ENCODE measurements around the gene ATP8A1. TPM values are rescaled to one million over a fixed set of nuclear protein-coding genes. Genes with fewer than 3 reads are reported as not detected.

ATP8A1 gene
- total RNA-seq, 4 donors from 2014 or later = 4.9 to 13.8 (median 5.2) TPM

DNA sequence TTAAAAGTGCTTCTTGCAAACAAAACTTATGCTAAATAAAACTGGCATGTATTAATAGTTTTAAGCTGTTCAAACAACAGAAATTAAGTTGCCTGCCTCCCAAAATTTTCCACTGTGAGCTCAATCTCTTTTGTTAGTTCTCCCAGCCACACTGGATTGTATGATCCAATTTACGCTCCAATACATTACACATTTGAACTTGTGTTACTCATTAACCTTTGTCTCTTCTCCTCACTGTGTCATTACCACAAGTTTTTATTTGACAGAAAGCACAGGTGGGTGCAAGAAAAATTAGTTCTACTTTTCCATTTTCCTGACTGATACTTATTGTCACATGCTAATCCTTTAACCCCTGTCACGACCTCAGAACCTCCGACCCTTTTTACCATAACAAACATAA lies 204.1 kb downstream of the ATP8A1 start:
- DNase-seq (ENCODE audit: low spot score in 2 of 2) = no peak

DNA sequence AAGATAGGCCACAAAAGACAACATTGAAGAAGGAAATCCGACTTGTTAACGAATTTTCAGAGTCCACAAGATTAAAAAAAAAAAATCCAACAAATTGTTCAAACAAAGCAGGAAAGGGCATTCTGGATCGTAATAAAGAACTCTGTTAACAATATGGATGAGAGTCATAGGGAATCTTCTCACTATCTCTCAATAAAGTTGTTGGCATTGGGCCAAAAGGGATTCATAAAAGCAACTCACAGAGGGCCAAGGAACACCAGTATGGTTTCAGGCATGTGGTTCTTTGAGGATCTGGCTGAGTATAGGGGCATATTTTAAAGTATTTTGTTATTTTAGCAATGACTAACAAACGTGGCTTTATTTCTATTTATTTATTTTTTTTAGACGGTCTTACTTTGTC lies 210.1 kb downstream of the ATP8A1 start:
- no peak for TF ChIP-seq POLR2A (IDR thresholded peaks at IDR 0.05)
- TF ChIP-seq, protein P1, sequence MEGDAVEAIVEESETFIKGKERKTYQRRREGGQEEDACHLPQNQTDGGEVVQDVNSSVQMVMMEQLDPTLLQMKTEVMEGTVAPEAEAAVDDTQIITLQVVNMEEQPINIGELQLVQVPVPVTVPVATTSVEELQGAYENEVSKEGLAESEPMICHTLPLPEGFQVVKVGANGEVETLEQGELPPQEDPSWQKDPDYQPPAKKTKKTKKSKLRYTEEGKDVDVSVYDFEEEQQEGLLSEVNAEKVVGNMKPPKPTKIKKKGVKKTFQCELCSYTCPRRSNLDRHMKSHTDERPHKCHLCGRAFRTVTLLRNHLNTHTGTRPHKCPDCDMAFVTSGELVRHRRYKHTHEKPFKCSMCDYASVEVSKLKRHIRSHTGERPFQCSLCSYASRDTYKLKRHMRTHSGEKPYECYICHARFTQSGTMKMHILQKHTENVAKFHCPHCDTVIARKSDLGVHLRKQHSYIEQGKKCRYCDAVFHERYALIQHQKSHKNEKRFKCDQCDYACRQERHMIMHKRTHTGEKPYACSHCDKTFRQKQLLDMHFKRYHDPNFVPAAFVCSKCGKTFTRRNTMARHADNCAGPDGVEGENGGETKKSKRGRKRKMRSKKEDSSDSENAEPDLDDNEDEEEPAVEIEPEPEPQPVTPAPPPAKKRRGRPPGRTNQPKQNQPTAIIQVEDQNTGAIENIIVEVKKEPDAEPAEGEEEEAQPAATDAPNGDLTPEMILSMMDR (IDR thresholded peaks at IDR 0.05) = no peak
- no peak for DNase-seq (ENCODE audit: low spot score in 2 of 2)

More for the DNA sequence above, 204.1 kb downstream of the ATP8A1 start:
- 84 to 90% methylated on average over 3 of the region's 3 CpGs for WGBS, 2 donors
- intact Hi-C loops (cut with DNase I; ENCODE audit: low total_unique reads) = no loop called here
- TF ChIP-seq, protein P1 (IDR thresholded peaks at IDR 0.05) = no peak
- no peak for TF ChIP-seq POLR2A (IDR thresholded peaks at IDR 0.05)
- H3K4me3 ChIP-seq (ENCODE audit: low read depth, poor library complexity, severe bottlenecking) = no peak overlapping the region

DNA sequence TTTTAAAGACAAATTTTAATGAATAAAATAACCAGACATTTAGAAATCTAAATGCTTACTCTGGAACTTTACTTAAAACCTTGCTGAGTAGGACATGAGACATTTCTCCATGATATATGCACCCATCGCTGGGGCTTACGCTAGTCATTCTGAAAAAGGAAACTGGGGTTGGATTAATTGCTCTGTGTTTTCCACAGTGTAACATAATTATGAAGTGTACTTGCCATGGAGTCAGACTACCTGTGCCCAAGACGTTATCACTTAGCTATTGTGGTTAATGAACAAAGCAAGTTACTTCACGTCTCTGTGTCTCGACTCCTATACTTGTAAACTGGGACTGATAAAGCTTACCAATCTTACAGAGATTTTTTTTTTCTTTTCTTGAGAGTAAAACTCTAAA lies 211.9 kb downstream of the ATP8A1 start:
- WGBS, 2 donors = 82 to 91% methylated on average over 5 of the region's 5 CpGs
- intact Hi-C loops (cut with DNase I; ENCODE audit: low total_unique reads) = no loop called here
- no peak overlapping the region for H3K4me3 ChIP-seq (ENCODE audit: low read depth, poor library complexity, severe bottlenecking)
- TF ChIP-seq, protein P1 (IDR thresholded peaks at IDR 0.05) = no peak
- no peak for TF ChIP-seq POLR2A (IDR thresholded peaks at IDR 0.05)
- DNase-seq (ENCODE audit: low spot score in 2 of 2) = no peak

More for the DNA sequence above, 210.1 kb downstream of the ATP8A1 start:
- no peak overlapping the region for H3K4me3 ChIP-seq (ENCODE audit: low read depth, poor library complexity, severe bottlenecking)
- intact Hi-C loops (cut with DNase I; ENCODE audit: low total_unique reads) = no loop called here
- WGBS, 2 donors = 67 to 68% methylated on average over 5 of the region's 5 CpGs

DNA sequence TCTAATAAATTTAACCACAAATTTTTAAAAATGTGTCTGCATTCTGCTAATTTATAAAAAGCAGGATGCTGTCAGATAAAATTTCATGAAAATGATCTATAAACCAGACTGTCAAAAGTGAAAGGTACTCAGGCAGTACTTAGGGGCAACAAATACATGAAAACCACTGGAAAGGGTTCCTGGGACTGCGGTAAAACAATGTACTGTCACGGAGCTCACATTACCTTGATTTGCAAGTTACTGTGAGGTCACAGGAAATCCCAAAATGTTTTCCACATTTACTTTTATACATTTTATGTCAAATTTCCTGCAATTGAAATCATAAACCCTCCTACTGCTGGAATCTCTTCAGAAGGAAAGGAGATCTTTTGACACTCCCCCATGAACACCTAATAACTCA lies 214.3 kb downstream of the ATP8A1 start:
- intact Hi-C loops (cut with DNase I; ENCODE audit: low total_unique reads) = no loop called here
- no peak overlapping the region for H3K4me3 ChIP-seq (ENCODE audit: low read depth, poor library complexity, severe bottlenecking)
- TF ChIP-seq POLR2A (IDR thresholded peaks at IDR 0.05) = no peak
- TF ChIP-seq, protein P1 (IDR thresholded peaks at IDR 0.05) = no peak
- DNase-seq (ENCODE audit: low spot score in 2 of 2) = no peak
- 77 to 90% methylated on average over 2 of the region's 2 CpGs for WGBS, 2 donors

DNA sequence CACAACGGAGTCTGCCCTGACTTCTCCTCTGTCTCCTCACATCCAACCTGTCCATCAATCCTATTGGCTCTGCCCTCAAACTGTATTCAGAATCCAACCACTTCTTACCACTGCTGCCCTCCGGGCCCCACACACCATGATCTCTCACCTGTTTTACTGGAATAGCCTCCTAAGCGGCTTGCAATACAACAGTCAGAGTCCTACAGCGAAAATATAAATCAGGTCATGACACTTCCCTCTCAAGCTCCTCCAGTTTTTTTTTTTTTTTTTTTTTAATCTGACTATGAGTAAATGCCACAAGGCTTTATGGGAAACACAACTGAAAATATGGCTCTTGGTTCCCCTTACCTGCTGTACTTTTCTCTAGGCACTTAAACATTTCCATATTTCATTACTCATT lies 216.8 kb downstream of the ATP8A1 start:
- no peak for DNase-seq (ENCODE audit: low spot score in 2 of 2)
- no peak for TF ChIP-seq POLR2A (IDR thresholded peaks at IDR 0.05)
- TF ChIP-seq, protein P1 (IDR thresholded peaks at IDR 0.05) = no peak
- 50 to 53% methylated on average over 4 of the region's 4 CpGs for WGBS, 2 donors
- H3K4me3 ChIP-seq (ENCODE audit: low read depth, poor library complexity, severe bottlenecking) = no peak overlapping the region
- intact Hi-C loops (cut with DNase I; ENCODE audit: low total_unique reads) = no loop called here

DNA sequence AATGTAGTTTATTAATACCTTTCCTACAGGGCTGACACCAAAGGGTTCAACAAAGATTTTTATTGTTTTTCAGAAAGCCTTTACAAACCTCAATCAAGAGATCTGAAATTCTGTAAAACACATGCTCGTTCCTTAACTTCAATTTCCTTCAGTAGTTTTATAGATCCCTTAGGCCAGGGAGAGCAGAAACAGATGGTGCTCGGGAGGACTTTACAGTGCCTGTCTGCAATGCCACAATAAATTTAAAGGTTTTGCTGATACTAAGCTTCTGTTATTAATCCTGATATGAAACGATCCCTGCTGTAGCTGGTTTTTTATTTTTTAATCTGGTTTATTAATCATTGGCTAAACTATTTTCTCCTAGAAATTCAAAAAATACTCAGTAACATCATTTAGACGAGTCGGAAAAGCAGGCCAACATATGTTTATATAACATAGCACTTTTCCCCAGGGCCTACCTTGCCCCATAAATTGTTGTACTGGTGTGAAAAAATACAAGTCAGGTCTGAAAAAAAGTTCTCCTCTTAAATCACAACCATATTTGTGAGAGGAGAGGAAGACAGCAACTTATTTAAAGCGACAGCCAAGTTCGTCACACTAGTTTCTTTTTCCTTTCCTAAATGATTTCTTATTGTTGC lies 219.9 kb downstream of the ATP8A1 start:
- intact Hi-C loops (cut with DNase I; ENCODE audit: low total_unique reads) = no loop called here
- TF ChIP-seq, protein P1 (IDR thresholded peaks at IDR 0.05) = no peak
- TF ChIP-seq POLR2A (IDR thresholded peaks at IDR 0.05) = no peak
- DNase-seq (ENCODE audit: low spot score in 2 of 2) = no peak
- no peak overlapping the region for H3K4me3 ChIP-seq (ENCODE audit: low read depth, poor library complexity, severe bottlenecking)
- 60 to 67% methylated on average over 7 of the region's 7 CpGs for WGBS, 2 donors
